ENCODE measurements around the gene GFI1B.

Gene GFI1B

DNA sequence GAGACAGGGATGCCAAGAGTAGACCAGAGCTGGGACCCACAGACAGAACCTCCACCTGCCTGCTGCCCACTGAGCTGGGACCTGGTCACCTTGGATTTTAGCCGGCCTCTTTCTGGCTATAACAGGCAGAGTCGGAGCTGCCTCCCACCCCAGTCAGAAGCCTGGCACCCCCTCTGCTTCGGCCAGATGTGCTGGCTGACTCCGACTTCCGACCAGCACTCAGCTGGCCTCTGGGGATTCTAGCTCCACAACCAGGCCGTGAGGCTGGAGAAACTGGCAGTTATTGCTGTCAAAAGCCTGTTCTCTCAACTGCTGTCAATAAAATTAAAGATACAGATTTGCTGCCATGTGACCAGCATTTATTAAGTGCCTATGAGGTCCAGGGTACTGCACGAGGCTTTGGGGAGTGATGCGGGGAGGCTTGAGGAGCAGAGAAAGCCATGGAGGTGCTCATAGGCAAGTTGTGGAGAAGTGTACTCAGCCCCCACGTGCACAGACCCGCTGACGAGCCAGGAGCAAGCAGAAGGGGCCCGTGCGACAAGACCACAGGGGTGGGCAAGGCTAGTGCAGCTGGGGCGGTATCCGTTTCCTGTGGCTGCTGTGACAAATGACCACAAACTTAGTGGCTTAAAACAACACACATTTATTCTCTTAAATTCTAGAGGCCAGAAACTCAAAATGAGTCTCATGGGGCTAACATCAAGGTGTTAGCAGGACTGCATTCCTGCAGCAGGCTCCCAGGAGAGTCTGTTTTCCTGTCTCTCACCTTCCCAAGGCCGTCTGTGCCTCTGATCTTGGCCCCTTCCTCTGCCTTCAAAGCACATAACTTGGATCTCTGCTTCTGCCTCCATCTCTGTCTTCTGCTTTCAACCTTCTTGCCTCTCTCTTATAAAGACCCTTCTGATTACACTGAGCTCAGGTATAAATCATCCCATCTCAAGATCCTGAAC is 13.1 kb downstream of the GFI1B start:
- no peaks in the 10 kb centered on the region; the same call in 1 of the 2 replicates for H3K27me3 ChIP-seq
- no peak for DNase-seq
- TF ChIP-seq, protein P1, sequence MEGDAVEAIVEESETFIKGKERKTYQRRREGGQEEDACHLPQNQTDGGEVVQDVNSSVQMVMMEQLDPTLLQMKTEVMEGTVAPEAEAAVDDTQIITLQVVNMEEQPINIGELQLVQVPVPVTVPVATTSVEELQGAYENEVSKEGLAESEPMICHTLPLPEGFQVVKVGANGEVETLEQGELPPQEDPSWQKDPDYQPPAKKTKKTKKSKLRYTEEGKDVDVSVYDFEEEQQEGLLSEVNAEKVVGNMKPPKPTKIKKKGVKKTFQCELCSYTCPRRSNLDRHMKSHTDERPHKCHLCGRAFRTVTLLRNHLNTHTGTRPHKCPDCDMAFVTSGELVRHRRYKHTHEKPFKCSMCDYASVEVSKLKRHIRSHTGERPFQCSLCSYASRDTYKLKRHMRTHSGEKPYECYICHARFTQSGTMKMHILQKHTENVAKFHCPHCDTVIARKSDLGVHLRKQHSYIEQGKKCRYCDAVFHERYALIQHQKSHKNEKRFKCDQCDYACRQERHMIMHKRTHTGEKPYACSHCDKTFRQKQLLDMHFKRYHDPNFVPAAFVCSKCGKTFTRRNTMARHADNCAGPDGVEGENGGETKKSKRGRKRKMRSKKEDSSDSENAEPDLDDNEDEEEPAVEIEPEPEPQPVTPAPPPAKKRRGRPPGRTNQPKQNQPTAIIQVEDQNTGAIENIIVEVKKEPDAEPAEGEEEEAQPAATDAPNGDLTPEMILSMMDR (IDR thresholded peaks at IDR 0.05; ENCODE audit: low read depth, low read length), result no peak
- H3K9me3 ChIP-seq, result no peaks in the 10 kb centered on the region
- no peaks in the 10 kb centered on the region for H3K36me3 ChIP-seq
- no peaks in the 10 kb centered on the region for H3K4me1 ChIP-seq
- H3K4me3 ChIP-seq (ENCODE audit: low read depth, low read length), result no peak overlapping the region

DNA sequence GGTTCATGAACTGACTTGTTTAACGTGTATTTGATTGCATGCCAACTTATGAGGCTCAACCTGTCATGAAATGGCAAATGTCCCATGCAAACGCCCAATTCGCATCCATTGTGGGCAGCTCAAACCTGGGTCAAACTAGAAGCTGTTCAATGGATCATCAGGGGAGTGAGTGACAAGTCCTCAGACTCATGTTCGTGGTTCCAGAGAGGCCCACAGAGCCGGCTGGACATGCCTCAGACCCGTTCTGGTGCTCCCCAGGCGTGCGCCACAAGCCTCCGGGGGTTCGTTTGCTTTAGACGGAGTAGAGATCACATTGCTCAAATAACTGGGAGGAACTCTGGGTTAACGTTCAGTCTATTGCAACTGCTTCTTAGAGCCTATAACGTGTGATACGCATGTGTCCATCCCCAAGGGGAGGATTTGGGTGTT is 15.0 kb downstream of the GFI1B start:
- TF ChIP-seq, protein P1 (IDR thresholded peaks at IDR 0.05; ENCODE audit: low read depth, low read length), result no peak
- Histone ChIP-seq H3K4me3 (ENCODE audit: low read depth, low read length) (no peak overlapping the region), H3K27me3 (no peaks in the 10 kb centered on the region; the same call in 1 of the 2 replicates), H3K36me3 (no peaks in the 10 kb centered on the region), H3K9me3 (no peaks in the 10 kb centered on the region), H3K4me1 (no peaks in the 10 kb centered on the region)
- no peak for DNase-seq

DNA sequence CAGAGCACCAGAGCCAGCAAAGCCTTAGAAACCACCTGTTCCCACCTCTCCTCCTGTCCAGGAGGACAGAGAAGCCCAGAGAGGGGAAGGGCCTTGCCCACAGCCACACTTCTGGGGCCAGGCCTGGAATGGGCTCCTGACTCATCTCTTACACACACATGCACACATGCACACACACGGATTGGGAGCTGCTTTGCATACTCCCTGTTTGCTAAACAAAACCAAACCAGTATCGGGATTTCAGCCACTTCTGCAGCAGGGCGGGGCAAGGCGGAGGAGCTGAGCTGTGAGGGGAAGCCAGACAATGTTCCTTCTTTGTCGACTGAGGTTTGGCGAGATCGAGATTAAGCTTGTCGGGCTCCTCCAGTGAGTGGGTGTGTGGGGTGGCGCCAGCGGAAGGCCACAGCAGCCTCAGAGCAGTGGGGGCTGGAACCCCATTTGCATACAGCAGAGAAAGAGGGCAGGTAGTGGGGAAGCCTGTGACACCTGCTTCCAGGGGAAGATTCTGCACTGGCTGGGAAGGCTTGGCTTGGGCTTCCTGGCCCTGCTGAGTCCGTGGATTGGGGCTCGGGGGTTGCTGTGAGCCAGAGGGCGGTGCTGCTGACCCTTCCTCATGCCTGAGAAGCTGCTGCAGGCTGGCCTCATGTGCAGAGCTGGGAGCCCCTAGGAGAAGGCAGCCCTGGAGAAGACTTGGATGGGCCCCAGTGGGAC is 16.1 kb downstream of the GFI1B start:
- Histone ChIP-seq H3K9me3 (no peaks in the 10 kb centered on the region), H3K36me3 (no peaks in the 10 kb centered on the region), H3K27me3 (peaks cover 8% of the 10 kb centered on the region), H3K4me3 (ENCODE audit: low read depth, low read length) (no peak overlapping the region), H3K4me1 (no peaks in the 10 kb centered on the region)
- DNase-seq, result no peak
- TF ChIP-seq, protein P1 (IDR thresholded peaks at IDR 0.05; ENCODE audit: low read depth, low read length), result no peak

DNA sequence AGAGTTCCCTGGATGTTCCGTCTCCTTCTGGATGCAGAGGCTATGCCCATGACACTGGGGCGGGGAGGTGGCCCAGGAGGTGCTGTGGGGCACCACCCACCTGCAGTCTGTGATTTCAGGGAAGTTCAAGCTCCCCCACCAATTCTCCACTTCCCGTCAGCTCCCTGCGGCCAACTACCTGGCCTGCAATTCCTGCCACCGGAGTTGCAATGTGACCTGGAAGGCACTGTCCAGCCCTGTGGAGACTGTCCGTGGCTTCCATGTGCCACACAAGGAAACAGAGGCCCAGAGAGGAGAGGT is 16.6 kb downstream of the GFI1B start:
- Histone ChIP-seq H3K27me3 (peaks cover 13% of the 10 kb centered on the region), H3K4me3 (ENCODE audit: low read depth, low read length) (no peak overlapping the region), H3K4me1 (no peaks in the 10 kb centered on the region), H3K36me3 (no peaks in the 10 kb centered on the region), H3K9me3 (no peaks in the 10 kb centered on the region)
- no peak for DNase-seq
- TF ChIP-seq, protein P1 (IDR thresholded peaks at IDR 0.05; ENCODE audit: low read depth, low read length), result no peak

DNA sequence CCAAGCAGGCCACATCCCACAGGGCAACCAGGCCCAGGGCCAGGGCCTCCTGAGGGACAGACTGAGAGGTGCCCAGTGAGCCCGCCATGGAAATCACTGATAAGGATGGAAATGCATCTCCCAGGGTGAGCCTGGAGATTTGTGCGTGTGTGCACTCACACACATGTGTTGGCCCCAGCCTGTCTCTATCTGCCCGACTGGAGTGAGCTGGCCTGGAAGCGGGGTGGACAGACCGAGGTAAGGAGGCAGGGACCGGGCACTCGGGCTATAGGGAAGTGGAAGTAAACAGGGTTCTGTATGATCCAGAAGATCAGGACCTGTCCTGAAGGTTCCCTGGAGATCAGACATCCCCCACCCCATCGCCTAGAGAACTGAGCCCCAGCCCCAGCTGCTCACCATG is 17.4 kb downstream of the GFI1B start:
- H3K27me3 ChIP-seq, result peaks cover 21% of the 10 kb centered on the region
- no peak overlapping the region for H3K4me3 ChIP-seq (ENCODE audit: low read depth, low read length)
- no peak for DNase-seq
- no peaks in the 10 kb centered on the region for H3K9me3 ChIP-seq
- no peaks in the 10 kb centered on the region for H3K36me3 ChIP-seq
- TF ChIP-seq, protein P1 (IDR thresholded peaks at IDR 0.05; ENCODE audit: low read depth, low read length), result no peak
- H3K4me1 ChIP-seq, result no peaks in the 10 kb centered on the region

DNA sequence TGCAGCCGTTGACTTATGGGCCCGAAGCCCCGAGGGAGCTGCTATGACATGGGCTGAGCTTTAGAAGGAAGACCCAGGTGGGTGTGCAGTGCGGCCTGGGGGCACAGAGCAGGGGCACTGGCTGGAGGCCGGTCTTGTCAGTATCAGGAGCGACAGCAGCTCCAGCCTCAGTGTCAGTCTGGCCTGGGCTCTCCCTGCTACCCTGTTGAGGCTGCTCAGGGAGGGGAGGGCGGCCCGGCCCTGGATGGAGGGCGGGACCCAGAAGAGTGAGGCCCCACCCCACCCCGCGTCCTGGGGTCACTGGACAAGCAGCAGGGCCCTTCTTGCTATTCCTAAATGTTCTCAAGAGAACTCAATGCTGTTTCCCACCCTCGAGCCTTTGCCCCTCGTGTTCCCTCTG is 18.0 kb downstream of the GFI1B start:
- Histone ChIP-seq H3K4me1 (no peaks in the 10 kb centered on the region), H3K36me3 (no peaks in the 10 kb centered on the region), H3K4me3 (ENCODE audit: low read depth, low read length) (no peak overlapping the region), H3K9me3 (no peaks in the 10 kb centered on the region), H3K27me3 (peaks cover 24% of the 10 kb centered on the region)
- TF ChIP-seq, protein P1 (IDR thresholded peaks at IDR 0.05; ENCODE audit: low read depth, low read length), result no peak
- no peak for DNase-seq
